Embryonic facial prominence (tissue), 1 donor: ENCODE measurements around the gene FTH1.
A peak's percentile ranks its signal among the peaks of the same experiment; 100 is the strongest.
"Not testable (repeated sequence)": the region's sequence is repeated elsewhere in the genome, so short reads cannot be mapped to it uniquely, and the experiment has no call there.

Experiments
- DNase-seq: peaks from one replicate; pipeline ENCODE4 v3.0.0-alpha.2; 2016; ENCODE audit errors: extremely low spot score

Gene FTH1

DNA sequence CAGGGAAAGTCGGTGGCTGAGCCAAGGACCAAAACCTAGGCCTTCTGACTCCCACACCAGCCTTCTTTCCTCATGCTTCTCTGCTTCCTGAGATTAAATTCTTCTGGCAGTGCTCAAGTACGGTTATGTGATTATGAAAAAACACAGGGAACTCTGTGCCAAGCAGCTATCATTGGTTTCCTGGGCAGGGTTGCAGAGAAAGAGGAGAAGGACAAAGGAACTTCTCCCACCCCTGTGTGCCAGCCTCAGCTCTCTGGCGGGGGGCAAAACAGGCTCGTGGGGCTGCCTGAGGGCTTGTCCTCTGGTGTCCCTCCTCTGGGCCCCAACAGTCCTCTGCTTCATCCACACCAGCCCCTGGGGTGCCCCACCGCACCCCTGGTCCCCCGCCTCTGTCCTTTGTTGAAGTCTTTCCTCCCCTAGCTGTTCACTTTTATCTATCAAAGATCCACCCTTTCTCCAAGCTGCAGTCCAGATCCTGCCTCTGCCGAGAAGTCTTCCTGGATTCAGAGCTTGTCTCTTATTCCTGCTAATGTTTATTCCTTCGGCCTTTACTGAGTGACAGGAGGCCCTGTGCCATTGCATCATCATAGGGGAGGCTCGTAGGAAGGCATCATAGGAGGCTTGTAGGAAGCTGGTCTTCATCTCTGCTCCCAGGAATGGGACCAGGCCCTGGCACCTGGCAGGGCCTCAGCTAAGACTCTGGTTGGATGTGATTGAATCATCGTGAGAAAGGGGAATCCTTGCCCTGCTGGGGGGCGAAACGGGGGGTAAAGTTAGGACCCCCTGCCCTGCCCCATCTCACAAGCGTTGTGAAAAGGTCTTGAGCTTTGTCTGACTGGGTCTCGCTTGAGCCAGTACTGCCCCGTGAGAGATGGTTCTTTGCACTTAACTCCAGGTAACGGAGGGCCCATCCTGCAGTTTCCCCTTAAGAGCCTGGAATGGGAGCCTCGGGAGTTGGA is 11.5 kb upstream of the FTH1 start:
- DNase-seq, result no peak

GRCh38 chr11:61976813-61977475 is 9.5 kb upstream of the FTH1 start:
- DNase-seq, result no peak

DNA sequence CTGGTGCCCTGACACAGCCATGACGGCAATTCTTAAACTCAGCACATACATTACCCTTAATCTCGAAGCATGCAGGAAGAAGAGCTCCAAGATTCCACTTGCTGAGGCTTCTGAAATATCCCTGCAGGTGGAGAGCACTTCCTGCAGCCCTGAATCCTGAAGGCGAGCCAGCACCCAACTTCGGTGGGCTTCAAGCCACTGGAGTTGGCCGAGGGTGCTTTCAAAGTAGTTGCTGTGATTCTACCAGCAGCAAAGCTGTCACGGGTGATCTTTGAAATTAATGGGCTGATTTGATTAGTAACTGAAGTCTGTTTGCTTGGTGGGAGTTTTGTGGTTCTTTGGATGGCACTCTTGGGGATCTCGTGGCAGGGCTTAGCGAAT is 9.0 kb upstream of the FTH1 start:
- DNase-seq, result no peak

DNA sequence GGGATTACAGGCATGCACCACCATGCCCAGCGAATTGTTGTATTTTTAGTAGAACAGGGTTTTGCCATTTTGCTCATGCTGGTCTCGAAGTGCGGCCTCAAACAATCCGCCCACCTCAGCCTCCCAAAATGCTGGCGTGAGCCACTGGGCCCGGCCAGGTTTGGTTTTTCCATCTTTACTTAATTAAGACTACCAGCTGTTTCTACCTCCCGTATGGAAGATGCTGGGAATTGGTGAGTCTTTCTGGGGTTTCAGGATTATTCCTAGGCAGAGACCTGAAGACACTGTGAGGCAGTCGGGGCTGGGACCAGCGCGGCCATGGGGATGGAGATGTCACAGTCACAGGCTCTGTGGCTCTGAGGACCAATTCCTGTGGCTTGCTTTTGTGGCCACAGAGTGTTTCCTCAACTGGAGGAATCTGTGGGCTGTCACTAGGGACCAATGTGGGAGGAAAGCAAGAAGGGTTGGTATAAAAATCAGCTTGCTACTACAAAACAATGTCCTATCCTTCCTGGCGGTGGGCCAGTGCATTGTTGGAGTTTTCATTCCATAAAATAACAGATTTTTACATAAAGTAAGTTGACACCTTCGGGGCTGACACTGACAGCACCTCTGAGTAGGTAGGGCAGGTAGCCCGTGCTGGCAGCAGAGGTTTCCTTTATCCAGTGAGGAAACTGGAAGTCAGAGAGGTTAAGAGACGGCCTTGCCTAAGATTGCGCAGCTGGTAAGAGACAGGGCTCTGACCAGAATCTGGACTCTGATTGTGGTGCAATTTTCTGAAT is 8.4 kb upstream of the FTH1 start:
- DNase-seq, result no peak

DNA sequence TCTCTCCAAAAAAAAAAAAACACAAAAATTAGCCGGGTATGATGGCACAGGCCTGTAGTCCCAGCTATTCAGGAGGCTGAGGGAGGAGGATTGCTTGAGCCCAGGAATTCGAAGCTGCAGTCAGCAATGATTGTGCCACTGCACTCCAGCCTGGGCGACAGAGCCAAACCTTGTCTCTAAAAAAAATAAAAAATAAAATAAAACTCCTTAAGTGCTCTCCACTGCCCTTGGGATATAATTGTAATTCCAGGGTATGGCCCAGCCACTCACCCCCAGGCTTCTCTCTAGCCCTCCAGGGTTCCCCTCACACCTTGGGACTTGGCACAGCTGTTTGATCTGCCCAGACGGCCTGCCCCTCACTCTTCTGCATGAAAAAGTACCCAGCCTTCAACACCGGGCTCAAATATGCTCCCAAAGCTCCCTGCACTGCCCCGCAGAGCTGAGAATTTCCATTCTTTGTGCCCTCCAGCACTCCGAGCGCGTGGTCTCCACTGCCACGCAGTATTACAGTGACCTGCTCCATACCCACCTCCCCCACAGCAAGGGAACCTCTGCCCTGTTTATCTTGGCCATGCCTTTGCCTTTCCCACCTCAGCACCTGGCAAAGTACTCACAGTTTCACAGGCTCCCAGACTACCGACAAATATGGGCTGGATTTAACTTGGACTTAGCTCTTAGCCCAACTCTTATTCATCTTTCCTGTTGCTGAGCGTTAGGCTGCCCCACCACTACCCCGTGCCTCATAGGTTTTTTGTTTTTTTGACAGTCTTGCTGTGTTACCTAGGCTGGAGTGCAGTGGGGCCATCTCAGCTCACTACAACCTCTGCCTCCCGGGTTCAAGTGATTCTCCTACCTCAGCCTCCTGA is 7.6 kb upstream of the FTH1 start:
- no peak for DNase-seq

- no peak for DNase-seq
Observed at GRCh38 chr11:61973476-61974162, 6.2 kb upstream of the FTH1 start.

DNA sequence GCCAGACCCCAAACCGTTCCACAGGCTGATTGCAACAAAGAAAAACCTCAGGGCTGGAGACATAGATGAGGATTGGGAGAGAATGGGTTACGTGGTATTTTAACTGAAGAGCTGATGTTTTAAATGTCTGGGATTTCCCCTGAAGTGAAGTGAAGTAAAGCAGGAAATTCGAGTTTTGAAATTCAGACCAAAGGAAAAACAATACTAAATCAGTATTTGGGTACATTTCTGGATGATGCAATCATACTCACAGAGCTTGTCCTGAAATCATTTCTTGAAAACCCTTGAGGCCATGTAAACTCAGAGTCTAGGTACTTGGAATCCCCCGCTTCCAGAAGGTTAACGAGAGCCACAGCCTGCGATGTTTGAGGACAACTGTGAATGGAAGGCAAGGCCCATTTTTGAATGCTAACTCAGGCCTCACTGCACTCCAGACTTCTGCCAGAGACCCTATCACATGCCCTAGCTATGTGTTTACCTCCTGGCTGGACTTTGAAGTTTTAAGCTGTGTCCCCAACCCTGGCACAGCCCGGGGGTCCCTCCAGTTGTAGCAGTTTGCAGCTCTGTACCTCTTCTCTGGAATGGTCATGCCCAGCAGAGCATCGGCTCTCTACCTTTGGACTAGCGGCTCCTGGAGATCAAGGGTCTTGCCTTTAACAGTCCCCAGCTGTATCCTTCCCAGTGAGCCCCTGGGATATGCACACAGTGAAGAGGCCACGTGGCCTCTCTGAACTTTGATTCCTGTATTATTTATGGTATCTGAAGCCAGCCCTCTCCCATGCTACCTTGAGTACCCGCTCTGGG is 5.4 kb upstream of the FTH1 start:
- DNase-seq, result peak; percentile 72

- DNase-seq, result no peak
Observed at GRCh38 chr11:61972112-61972671, 4.8 kb upstream of the FTH1 start.

DNA sequence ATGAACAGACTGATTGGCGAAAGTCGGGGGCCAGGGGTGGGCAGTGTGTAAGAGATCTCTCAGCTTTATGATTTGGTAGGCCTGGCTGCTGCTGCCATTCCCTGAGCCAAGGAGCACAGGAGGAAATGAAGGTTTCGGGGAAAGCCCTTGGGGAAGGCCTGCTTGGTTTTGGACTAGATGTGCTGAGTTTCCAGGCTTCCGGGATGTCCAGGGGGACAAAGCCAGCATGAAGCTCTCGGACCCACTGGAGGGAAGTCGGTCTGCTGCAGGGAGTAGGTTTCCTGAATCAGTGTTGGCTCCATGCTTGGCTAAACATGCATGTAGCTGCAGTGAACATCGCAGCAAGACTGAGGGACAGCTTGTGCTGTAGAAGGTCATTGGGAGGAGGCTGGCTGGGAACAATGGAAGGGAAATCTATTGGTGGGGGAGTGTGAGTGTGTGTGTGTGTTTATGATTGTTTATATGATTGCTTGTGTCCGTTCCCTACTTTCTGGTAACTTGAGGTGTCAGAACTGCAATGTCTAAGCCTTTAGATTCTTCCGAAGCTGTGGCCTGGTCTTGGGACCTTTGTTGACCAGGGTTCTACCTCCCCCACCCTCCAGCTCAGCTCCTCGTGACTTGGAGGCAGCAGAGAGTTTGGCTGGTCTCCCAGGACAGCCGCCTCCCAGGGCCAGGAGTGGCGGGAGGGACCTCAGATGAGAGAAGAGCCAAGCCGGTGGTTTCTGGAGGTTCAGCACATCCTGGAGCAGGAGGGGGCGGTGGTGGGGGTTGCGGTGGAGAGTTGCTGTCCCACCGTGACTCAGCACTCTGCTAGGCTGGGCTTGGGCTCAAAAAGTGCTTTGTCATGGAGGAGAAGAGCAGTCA is 4.0 kb upstream of the FTH1 start:
- DNase-seq, result peak; percentile 88

DNA sequence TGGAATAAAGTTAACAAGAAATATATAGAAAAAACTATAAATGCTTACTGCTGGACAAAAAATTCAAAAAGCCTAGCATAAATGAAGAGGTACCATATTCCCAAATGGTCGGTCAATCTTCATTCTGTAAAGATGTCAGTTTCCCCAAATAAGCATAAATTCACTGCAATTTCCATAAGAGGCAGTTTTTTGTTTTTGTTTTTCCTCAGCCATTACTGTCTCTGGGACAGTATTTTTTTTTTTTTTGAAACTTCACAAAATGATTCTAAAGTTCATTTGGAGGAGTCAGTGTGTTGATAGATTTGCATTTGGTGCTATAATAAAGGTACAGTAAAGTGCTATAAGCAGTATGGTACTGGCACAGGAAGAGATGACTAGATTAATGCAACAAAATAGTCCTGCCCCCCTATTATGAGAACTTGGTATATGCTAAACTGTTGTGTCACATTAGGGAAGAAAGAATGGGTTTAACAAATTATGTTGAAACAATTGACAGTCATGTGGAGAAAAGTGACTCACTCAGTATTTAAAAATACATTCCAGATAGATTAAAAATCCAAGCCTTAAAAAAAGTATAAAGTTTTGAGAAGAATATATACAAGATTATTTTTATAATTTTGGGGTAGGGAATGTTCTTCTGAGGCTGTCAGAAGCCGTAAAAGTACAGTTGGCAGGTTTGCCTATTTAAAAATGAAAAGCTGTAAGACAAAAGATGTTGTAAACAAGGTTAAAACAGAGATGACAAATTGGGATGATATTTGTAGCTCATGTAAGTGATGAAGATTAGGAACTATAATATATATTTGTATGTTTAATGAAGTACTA is 2.6 kb upstream of the FTH1 start:
- DNase-seq, result no peak

DNA sequence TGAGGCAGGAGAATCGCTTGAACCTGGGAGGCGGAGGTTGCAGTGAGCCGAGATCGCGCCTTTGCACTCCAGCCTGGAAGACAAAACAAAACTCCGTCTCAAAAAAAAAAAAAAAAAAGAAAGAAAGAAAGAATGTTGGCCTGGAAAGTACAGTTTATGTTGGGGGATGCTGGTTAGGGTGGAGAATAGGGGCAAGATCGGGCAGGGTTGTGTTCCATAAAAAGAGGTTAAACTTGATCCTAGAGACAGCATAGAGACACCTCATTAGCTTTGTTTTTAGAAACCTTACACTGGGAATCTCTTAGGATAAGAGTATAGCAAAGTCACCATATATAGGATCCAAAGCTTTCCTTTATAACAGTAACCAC is 1.9 kb upstream of the FTH1 start:
- DNase-seq, result no peak

GRCh38 chr11:61968758-61969390 is 1.4 kb upstream of the FTH1 start:
- no peak for DNase-seq

GRCh38 chr11:61967924-61968757 is 707 bp upstream of the FTH1 start:
- DNase-seq, result no peak

DNA sequence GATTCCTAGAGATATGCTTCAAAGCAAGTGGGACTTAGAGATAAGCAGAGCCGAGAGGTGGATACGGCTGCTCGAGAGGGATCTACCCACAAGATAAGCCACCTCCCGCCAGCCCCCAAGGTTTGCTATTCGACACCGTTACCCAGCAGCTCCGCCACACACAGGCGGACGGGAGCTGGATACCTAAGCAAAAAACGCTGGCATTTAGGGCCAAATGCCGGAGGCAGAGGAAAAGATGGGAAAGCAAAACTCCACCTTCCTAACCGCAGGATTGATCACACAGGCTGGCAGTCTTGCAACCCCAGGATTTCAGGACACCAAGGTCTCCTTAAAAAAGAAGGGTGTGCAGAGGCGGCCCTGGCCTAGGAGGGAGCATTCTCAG is 709 bp downstream of the FTH1 start:
- DNase-seq, result no peak

GRCh38 chr11:61964666-61965271 is 2.7 kb downstream of the FTH1 start:
- DNase-seq, result not testable (repeated sequence)

DNA sequence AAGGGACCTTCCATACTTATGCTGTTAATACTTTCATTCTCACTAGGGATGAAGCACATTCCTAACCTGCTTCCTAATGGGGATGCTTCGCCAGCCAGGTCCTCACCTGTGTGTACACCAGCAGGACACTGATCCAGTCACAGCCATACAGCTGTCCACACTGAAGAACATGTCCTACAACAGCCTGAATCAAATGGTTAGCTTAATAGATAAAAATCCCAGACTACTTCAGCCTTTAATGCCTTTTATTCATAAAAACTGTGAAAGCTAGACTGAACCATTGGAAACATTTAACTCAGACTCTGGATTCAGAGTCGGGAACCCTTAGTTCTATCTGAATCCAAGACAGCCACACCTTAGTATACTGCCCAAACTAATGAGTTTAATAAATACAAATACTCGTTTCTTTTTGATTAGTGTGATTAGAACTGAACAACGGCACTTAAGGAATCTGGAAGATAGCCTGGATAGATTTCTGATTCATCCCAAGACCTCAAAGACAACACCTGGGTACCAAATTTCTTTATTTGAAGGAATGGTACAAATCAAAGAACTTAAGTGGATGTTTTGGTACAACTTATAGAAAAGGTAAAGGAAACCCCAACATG is 3.3 kb downstream of the FTH1 start:
- DNase-seq, result no peak
